A549 (cell line): ENCODE data around the gene TSHZ2. TPM values are rescaled to one million over a fixed set of nuclear protein-coding genes. Genes with fewer than 3 reads are reported as not detected.

ENCODE experiments used
- ATAC-seq, 2 experiments: fragments of 200-7000 bp in 1 of 2; fragments of >200 bp in 1 of 2; cut with Nextera tagmentation in 1 of 2; cut with Tn5 transposase in 1 of 2; 3 replicates each; pipeline versions ENCODE4 v1.8.0 to v1.9.1; 2018 to 2020; ENCODE audit warnings: mild to moderate bottlenecking in 1 of 2, moderate library complexity in 1 of 2
- CTCF ChIA-PET: fragments of 300-600 bp; sonication (Branson Sonifier 250); formaldehyde crosslinking; extraction: SDS; loops from one replicate; lab custom pipeline; 2021; ENCODE audit warnings: antibody characterized with exemption, inconsistent platforms; lab: Yijun Ruan, JAX
- POLR2A ChIA-PET: fragments of 350-600 bp; formaldehyde crosslinking; extraction: SDS; loops from one replicate; lab custom pipeline; 2021; ENCODE audit warnings: antibody characterized with exemption, inconsistent platforms; lab: Yijun Ruan, JAX
- DNase-seq, 2 experiments: peaks; one replicate each; pipeline versions ENCODE4 v3.0.0 to v3.0.0-alpha.2; 2011 to 2016; ENCODE audit warnings: low read depth in 1 of 2, low spot score in 1 of 2
- FAIRE-seq: peaks from 2 replicates; lab custom pipeline; 2011; peaks lifted over from hg19 to GRCh38; lab: Jason Lieb, UNC
- H3K27ac ChIP-seq, 2 experiments: fragments of >200 bp; sonication (Bioruptor Twin); formaldehyde crosslinking; 3 replicates each; pipeline ENCODE4 v1.5.1; 2016 to 2017
- H3K4me1 ChIP-seq: fragments of >200 bp; sonication (Bioruptor Twin); formaldehyde crosslinking; 3 replicates; pipeline ENCODE4 v1.6.1; 2016
- H3K4me2 ChIP-seq: fragments of >200 bp; sonication (Bioruptor Twin); formaldehyde crosslinking; 3 replicates; pipeline ENCODE4 v1.6.1; 2016
- H3K4me3 ChIP-seq: fragments of >200 bp; sonication (Bioruptor Twin); formaldehyde crosslinking; 3 replicates; pipeline ENCODE4 v1.5.1; 2016
- H3K9me3 ChIP-seq: fragments of >200 bp; sonication (Bioruptor Twin); formaldehyde crosslinking; 3 replicates; pipeline ENCODE4 v1.6.1; 2016
- BHLHE40 ChIP-seq: IDR thresholded peaks from 2 replicates; pipeline ENCODE4 v1.6.1; 2012; ENCODE audit warnings: low read depth, low read length, inconsistent platforms
- CBX2 ChIP-seq: fragments of 200-600 bp; sonication (generic); IDR thresholded peaks from 2 replicates; pipeline ENCODE4 v1.6.1; 2016; ENCODE audit warnings: low read depth, mild to moderate bottlenecking, borderline replicate concordance
- CHD2 ChIP-seq: fragments of 150-350 bp; IDR thresholded peaks from 2 replicates; pipeline ENCODE4 v1.6.1; 2014; ENCODE audit warnings: low read length; ENCODE audit not compliant: partially characterized antibody
- CHD4 ChIP-seq: fragments of 200-600 bp; sonication (generic); IDR thresholded peaks from 2 replicates; pipeline ENCODE4 v1.6.1; 2016; ENCODE audit warnings: antibody characterized with exemption, mild to moderate bottlenecking, borderline replicate concordance
- EHF ChIP-seq: fragments of 250-450 bp; sonication (Bioruptor Pico); IDR thresholded peaks from 2 replicates; pipeline ENCODE4 v1.5.0; 2020; ENCODE audit warnings: mild to moderate bottlenecking
- ELK1 ChIP-seq: fragments of 150-350 bp; IDR thresholded peaks from 2 replicates; pipeline ENCODE4 v1.6.1; 2014; ENCODE audit warnings: low read depth, mild to moderate bottlenecking, low read length
- EP300 ChIP-seq, 2 experiments: fragments of >200 bp; sonication (Bioruptor Twin); formaldehyde crosslinking; IDR thresholded peaks; 2 replicates in 1 of 2; 3 replicates in 1 of 2; pipeline ENCODE4 v1.6.1; 2016 to 2017
- FOSL2 ChIP-seq, 2 experiments: fragments of 450-650 bp in 1 of 2; fragments of >200 bp in 1 of 2; sonication (Bioruptor Twin) in 1 of 2; formaldehyde crosslinking; IDR thresholded peaks; 2 replicates each; pipeline versions ENCODE4 v1.5.0 to v1.6.1; 2016 to 2020; ENCODE audit warnings: mild to moderate bottlenecking in 1 of 2, moderate library complexity in 1 of 2
- HEYL ChIP-seq: fragments of 250-450 bp; sonication (Bioruptor Pico); IDR thresholded peaks from 2 replicates; pipeline ENCODE4 v1.8.0; 2021; ENCODE audit warnings: mild to moderate bottlenecking, moderate library complexity
- HOXA7 ChIP-seq: fragments of 250-450 bp; sonication (Bioruptor Pico); IDR thresholded peaks from 2 replicates; pipeline ENCODE4 v1.5.0; 2020; ENCODE audit warnings: mild to moderate bottlenecking, moderate library complexity
- HOXB13 ChIP-seq: fragments of 250-450 bp; sonication (Bioruptor Pico); IDR thresholded peaks from 2 replicates; pipeline ENCODE4 v1.5.0; 2020; ENCODE audit warnings: low read depth, mild to moderate bottlenecking, moderate library complexity
- HOXB5 ChIP-seq: fragments of 250-450 bp; sonication (Bioruptor Pico); IDR thresholded peaks from 2 replicates; pipeline ENCODE4 v1.5.0; 2020; ENCODE audit warnings: mild to moderate bottlenecking, moderate library complexity
- KDM5A ChIP-seq: fragments of 200-600 bp; sonication (generic); IDR thresholded peaks from 2 replicates; pipeline ENCODE4 v1.6.1; 2016; ENCODE audit warnings: antibody characterized with exemption, mild to moderate bottlenecking
- MAFK ChIP-seq: fragments of 450-650 bp; IDR thresholded peaks from 2 replicates; pipeline ENCODE4 v1.6.1; 2014; ENCODE audit not compliant: partially characterized antibody
- NFE2L2 ChIP-seq: fragments of 150-350 bp; conservative IDR thresholded peaks from 2 replicates; pipeline ENCODE4 v1.6.1; 2014; ENCODE audit warnings: low read length
- NPAS2 ChIP-seq: fragments of 250-450 bp; sonication (Bioruptor Pico); IDR thresholded peaks from 2 replicates; pipeline ENCODE4 v1.8.0; 2022; ENCODE audit warnings: mild to moderate bottlenecking, moderate library complexity, borderline replicate concordance
- POLR2A ChIP-seq: IDR thresholded peaks from 2 replicates; pipeline ENCODE4 v1.6.1; 2012; ENCODE audit warnings: mild to moderate bottlenecking, low read length
- POLR2AphosphoS2 ChIP-seq: conservative IDR thresholded peaks from 2 replicates; pipeline ENCODE4 v1.6.1; 2012; ENCODE audit warnings: low read length, improper control_type of control experiment, inconsistent platforms
- RAD21 ChIP-seq, 2 experiments: fragments of >200 bp in 1 of 2; sonication (Bioruptor Twin) in 1 of 2; formaldehyde crosslinking in 1 of 2; IDR thresholded peaks in 1 of 2; conservative IDR thresholded peaks in 1 of 2; 2 replicates in 1 of 2; 3 replicates in 1 of 2; pipeline ENCODE4 v1.6.1; 2012 to 2018; ENCODE audit warnings: inconsistent platforms in 1 of 2
- RCOR1 ChIP-seq: fragments of 150-350 bp; IDR thresholded peaks from 2 replicates; pipeline ENCODE4 v1.6.1; 2014; ENCODE audit warnings: antibody characterized with exemption, low read length, low read depth
- RNF2 ChIP-seq: fragments of 200-600 bp; sonication (generic); IDR thresholded peaks from 2 replicates; pipeline ENCODE4 v1.6.1; 2016; ENCODE audit warnings: low read depth, mild to moderate bottlenecking, antibody characterized with exemption, moderate library complexity, borderline replicate concordance
- SREBF2 ChIP-seq: fragments of 450-650 bp; IDR thresholded peaks from 2 replicates; pipeline ENCODE4 v1.6.1; 2014; ENCODE audit warnings: mild to moderate bottlenecking, moderate library complexity
- TFCP2L1 ChIP-seq: fragments of 250-450 bp; sonication (Bioruptor Pico); IDR thresholded peaks from 2 replicates; pipeline ENCODE4 v1.5.0; 2021; ENCODE audit warnings: mild to moderate bottlenecking
- TP53 ChIP-seq: fragments of 250-450 bp; sonication (Bioruptor Pico); IDR thresholded peaks from 2 replicates; pipeline ENCODE4 v1.5.0; 2021; ENCODE audit warnings: mild to moderate bottlenecking, moderate library complexity
- ZC3H11A ChIP-seq: fragments of 450-650 bp; IDR thresholded peaks from 2 replicates; pipeline ENCODE4 v1.6.1; 2014; ENCODE audit warnings: antibody characterized with exemption, mild to moderate bottlenecking
- WGBS: methylation state at CpG from one replicate; pipeline ENCODE4 v1.1.6; 2017; ENCODE audit errors: missing lambda C conversion rate; 5-methylcytosine and 5-hydroxymethylcytosine counted together
- polyA plus RNA-seq, 4 experiments: library from polyadenylated mRNA; depleted of rRNA in 3 of 4; stranded (reverse); fragments of >200 nt; fragmentation: RNase III in 1 of 4; extraction: RNeasy Plus Mini Kit Qiagen cat#74134 plus additional on column Dnase treatment in 1 of 4; gene quantifications; 2 replicates in 3 of 4; 3 replicates in 1 of 4; pipeline ENCODE4 v1.2.3, GENCODE V29; 2011 to 2017
- TF ChIP-seq, protein P1 (sequence below): fragments of 250-450 bp; sonication (Bioruptor Pico); IDR thresholded peaks from 2 replicates; pipeline ENCODE4 v1.5.0; 2020; ENCODE audit warnings: low read depth, mild to moderate bottlenecking, moderate library complexity

Gene TSHZ2
- polyA plus RNA-seq, 2 of the 4 experiments (the other 2 are of a cell fraction), result not detected

GRCh38 chr20:53264604-53265003, 292.4 kb downstream of the TSHZ2 start:
- TF ChIP-seq HEYL (CRISPR knock-in tag) (no peak), HOXA7 (CRISPR knock-in tag) (no peak), POLR2AphosphoS2 (no peak), TP53 (no peak)
- TF ChIP-seq, protein P1, sequence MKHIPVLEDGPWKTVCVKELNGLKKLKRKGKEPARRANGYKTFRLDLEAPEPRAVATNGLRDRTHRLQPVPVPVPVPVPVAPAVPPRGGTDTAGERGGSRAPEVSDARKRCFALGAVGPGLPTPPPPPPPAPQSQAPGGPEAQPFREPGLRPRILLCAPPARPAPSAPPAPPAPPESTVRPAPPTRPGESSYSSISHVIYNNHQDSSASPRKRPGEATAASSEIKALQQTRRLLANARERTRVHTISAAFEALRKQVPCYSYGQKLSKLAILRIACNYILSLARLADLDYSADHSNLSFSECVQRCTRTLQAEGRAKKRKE (CRISPR knock-in tag), result no peak
- no peaks in the 10 kb centered on the region; the same call in 2 of the 3 replicates for H3K9me3 ChIP-seq
- no peak overlapping the region for H3K4me3 ChIP-seq
- ATAC-seq (no peak), DNase-seq (no peak), FAIRE-seq (no peak)
- no peaks in the 10 kb centered on the region for H3K4me1 ChIP-seq
- ChIA-PET POLR2A (no interaction called here), CTCF (no interaction called here)
- H3K4me2 ChIP-seq, result no peak overlapping the region
- 36% methylated on average over 3 of the region's 3 CpGs for WGBS
- H3K27ac ChIP-seq, result no peak overlapping the region

DNA sequence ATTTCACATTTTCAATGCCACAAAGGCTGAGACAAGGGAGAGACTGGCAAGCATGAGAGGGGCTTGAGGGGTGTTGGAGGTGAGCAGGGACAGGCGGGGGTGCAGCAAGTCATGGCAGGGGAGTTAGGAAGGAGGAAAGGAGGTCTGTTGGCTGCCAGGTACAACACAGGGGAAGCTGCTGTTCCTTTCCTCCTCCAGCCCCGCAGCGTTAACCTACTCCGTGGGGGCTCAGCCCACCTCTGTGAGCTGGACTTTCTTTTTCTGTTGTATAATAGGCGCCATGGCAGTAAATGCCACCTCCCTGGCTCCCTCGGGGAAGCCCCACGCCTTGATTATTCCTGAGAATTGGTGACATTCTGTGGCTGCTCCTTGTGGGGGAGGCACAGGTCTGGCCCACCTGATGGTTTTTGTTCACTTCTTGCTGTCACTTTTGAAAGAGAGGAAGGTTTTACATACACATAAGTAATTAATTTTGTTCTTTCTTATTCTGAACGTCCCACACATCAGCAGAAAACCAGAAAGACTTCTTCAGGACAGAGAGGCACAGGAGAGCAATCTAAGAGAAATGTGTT, 293.2 kb downstream of the TSHZ2 start:
- Histone ChIP-seq H3K4me1 (no peaks in the 10 kb centered on the region), H3K27ac (no peak overlapping the region), H3K4me3 (no peak overlapping the region), H3K4me2 (no peak overlapping the region), H3K9me3 (no peaks in the 10 kb centered on the region; the same call in 2 of the 3 replicates)
- ChIA-PET CTCF (interaction anchor here (0.7 kb wide), 1 partner anchor 155 kb away, joined by 3 read pairs; no protein-coding TSS in a partner anchor), POLR2A (no interaction called here)
- no peak for TF ChIP-seq EHF (CRISPR knock-in tag)
- TF ChIP-seq HOXA7 (CRISPR knock-in tag), result no peak
- TF ChIP-seq FOSL2 (IDR thresholded peaks at IDR 0.05), result no peak
- TF ChIP-seq FOSL2 (CRISPR knock-in tag; IDR thresholded peaks at IDR 0.05), result no peak
- no peak for TF ChIP-seq NPAS2
- TF ChIP-seq CHD2, result no peak
- TF ChIP-seq ZC3H11A, result no peak
- no peak for TF ChIP-seq KDM5A
- FAIRE-seq, result no peak
- 17% methylated on average over 8 of the region's 8 CpGs for WGBS
- no peak for ATAC-seq
- DNase-seq, result no peak

DNA sequence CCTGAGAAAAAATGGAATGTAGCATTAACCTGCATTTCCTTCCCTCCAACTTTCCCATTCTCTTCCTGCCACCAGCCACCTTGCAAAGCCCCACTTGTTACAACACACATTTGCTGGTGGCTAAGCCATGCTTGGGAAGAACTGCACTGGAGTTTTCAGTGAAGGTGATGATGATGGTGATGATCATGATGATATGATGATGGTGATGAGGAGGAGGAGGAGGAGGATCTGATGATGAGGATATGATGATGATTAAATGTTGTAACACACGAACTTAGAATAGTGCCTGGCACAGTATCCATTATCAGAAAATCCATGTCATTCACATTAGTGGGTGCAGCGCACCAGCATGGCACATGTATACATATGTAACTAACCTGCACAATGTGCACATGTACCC, 297.2 kb downstream of the TSHZ2 start:
- H3K4me2 ChIP-seq, result no peak overlapping the region
- CTCF ChIA-PET, result no interaction called here
- ATAC-seq (no peak), DNase-seq (no peak), FAIRE-seq (no peak)
- TF ChIP-seq RAD21 (conservative IDR thresholded peaks at IDR 0.05 in 1 of 2, IDR thresholded peaks at IDR 0.05 in 1 of 2) (no peak), TFCP2L1 (no peak), EHF (CRISPR knock-in tag) (no peak), RCOR1 (no peak), HOXB5 (CRISPR knock-in tag) (no peak), CHD4 (no peak), MAFK (no peak), POLR2AphosphoS2 (no peak), NFE2L2 (no peak), SREBF2 (no peak), BHLHE40 (no peak), ELK1 (no peak), CBX2 (no peak), POLR2A (no peak), HOXB13 (CRISPR knock-in tag) (no peak), EP300 (IDR thresholded peaks at IDR 0.05) (no peak), HEYL (CRISPR knock-in tag) (no peak), RNF2 (no peak)
- H3K4me3 ChIP-seq, result no peak overlapping the region
- POLR2A ChIA-PET, result no interaction called here
- H3K4me1 ChIP-seq, result no peaks in the 10 kb centered on the region
- H3K27ac ChIP-seq, result no peak overlapping the region
- H3K9me3 ChIP-seq, result no peaks in the 10 kb centered on the region
- WGBS, result 20% methylated on average over 2 of the region's 2 CpGs
